ENCODE results near the gene PLCG2.

DNA sequence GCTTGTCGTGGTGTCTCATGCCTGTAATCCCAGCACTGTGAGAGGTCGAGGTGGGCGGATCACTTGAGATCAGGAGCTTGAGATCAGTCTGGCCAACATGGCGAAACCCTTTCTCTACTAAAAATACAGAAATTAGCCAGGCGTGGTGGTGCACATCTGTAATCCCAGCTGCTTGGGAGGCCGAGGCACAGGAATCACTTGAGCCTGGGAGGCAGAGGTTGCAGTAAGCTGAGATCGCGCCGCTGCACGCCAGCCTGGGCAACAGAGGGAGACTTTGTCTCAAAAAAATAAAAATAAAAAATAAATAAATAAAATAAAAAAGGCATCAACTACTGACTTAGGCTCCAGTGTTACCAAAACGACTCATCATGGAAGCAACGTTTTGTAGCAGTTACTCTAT, 115.5 kb downstream of the PLCG2 start:
- TF ChIP-seq SUZ12 (IDR thresholded peaks at IDR 0.05; ENCODE audit: low read length) (no peak), KDM1A (IDR thresholded peaks at IDR 0.05; ENCODE audit: borderline replicate concordance, low read length) (no peak), YY1 (IDR thresholded peaks at IDR 0.05; ENCODE audit: low read depth, low read length) (no peak), TAF7 (optimal IDR thresholded peaks at IDR 0.05; ENCODE audit: borderline replicate concordance, low read depth, low read length) (no peak), TBP (IDR thresholded peaks at IDR 0.05; ENCODE audit: low read depth, low read length) (no peak), RBBP5 (IDR thresholded peaks at IDR 0.05; ENCODE audit: borderline replicate concordance, low read depth, low read length) (no peak), RAD21 (IDR thresholded peaks at IDR 0.05 in 1 of 2, conservative IDR thresholded peaks at IDR 0.05 in 1 of 2; ENCODE audit: low read depth in 2 of 2, low read length in 2 of 2) (no peak), POLR2A (IDR thresholded peaks at IDR 0.05; ENCODE audit: control extremely low read depth in 1 of 2, low read depth in 2 of 2, low read length in 2 of 2) (no peak), KDM5A (IDR thresholded peaks at IDR 0.05; ENCODE audit: low read length) (no peak), MAFK (IDR thresholded peaks at IDR 0.05; ENCODE audit: low read depth, low read length) (no peak), BRCA1 (IDR thresholded peaks at IDR 0.05; ENCODE audit: low read depth, low read length) (no peak)
- TF ChIP-seq, protein P1, sequence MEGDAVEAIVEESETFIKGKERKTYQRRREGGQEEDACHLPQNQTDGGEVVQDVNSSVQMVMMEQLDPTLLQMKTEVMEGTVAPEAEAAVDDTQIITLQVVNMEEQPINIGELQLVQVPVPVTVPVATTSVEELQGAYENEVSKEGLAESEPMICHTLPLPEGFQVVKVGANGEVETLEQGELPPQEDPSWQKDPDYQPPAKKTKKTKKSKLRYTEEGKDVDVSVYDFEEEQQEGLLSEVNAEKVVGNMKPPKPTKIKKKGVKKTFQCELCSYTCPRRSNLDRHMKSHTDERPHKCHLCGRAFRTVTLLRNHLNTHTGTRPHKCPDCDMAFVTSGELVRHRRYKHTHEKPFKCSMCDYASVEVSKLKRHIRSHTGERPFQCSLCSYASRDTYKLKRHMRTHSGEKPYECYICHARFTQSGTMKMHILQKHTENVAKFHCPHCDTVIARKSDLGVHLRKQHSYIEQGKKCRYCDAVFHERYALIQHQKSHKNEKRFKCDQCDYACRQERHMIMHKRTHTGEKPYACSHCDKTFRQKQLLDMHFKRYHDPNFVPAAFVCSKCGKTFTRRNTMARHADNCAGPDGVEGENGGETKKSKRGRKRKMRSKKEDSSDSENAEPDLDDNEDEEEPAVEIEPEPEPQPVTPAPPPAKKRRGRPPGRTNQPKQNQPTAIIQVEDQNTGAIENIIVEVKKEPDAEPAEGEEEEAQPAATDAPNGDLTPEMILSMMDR (IDR thresholded peaks at IDR 0.05; ENCODE audit: control extremely low read depth in 1 of 3, insufficient read depth in 1 of 3, low read depth in 1 of 3, low read length in 3 of 3): no peak
